ENCODE data around the gene MEFV. TPM values are rescaled to one million over a fixed set of nuclear protein-coding genes. Genes with fewer than 3 reads are reported as not detected.

MEFV gene
- total and polyA plus RNA-seq, 2 of the 13 experiments (the other 11 are each of a cell fraction or from before 2014, with no cell fraction given), result 0.22 TPM; not detected in 1

- no peak for TF ChIP-seq NFE2 (CRISPR knock-in tag; IDR thresholded peaks at IDR 0.05)
- no peak for TF ChIP-seq FOXA1 (IDR thresholded peaks at IDR 0.05)
- no peak for TF ChIP-seq FOXA1 (CRISPR knock-in tag; IDR thresholded peaks at IDR 0.05)
- no peak for TF ChIP-seq ZNF557 (CRISPR knock-in tag; IDR thresholded peaks at IDR 0.05)
- no peak for TF ChIP-seq KLF15 (CRISPR knock-in tag; IDR thresholded peaks at IDR 0.05; ENCODE audit: borderline replicate concordance)
- TF ChIP-seq HNRNPUL1 (IDR thresholded peaks at IDR 0.05; ENCODE audit: low read depth, low read length), result no peak
- TF ChIP-seq PBX2 (CRISPR knock-in tag; IDR thresholded peaks at IDR 0.05), result peak; percentile 98
- TF ChIP-seq NCOA2 (CRISPR knock-in tag; IDR thresholded peaks at IDR 0.05), result peak; percentile 30; the same call in 1 of the 2 replicates
- TF ChIP-seq HIC2 (CRISPR knock-in tag; IDR thresholded peaks at IDR 0.05; ENCODE audit: low read depth), result peak; percentile 67; the same call in 1 of the 2 replicates
- TF ChIP-seq HNRNPH1 (optimal IDR thresholded peaks at IDR 0.05; ENCODE audit: low read depth, low read length), result no peak
- TF ChIP-seq HNF4A (CRISPR knock-in tag; IDR thresholded peaks at IDR 0.05), result peak; percentile 5; the same call in 1 of the 2 replicates
- TF ChIP-seq KAT8 (CRISPR knock-in tag; IDR thresholded peaks at IDR 0.05), result peak; percentile 65
- TF ChIP-seq ZNF430 (CRISPR knock-in tag; IDR thresholded peaks at IDR 0.05), result no peak; the same call in 1 of the 2 replicates
- TF ChIP-seq SMAD9 (CRISPR knock-in tag; IDR thresholded peaks at IDR 0.05), result 0 out of 2 replicates have a peak, but pooled peaks have one; percentile 32
- TF ChIP-seq SOX6 (IDR thresholded peaks at IDR 0.05), result no peak
- TF ChIP-seq SOX6 (CRISPR knock-in tag; IDR thresholded peaks at IDR 0.05), result no peak
- TF ChIP-seq ZNF451 (CRISPR knock-in tag; IDR thresholded peaks at IDR 0.05), result no peak; the same call in 1 of the 2 replicates
- no peak for TF ChIP-seq GATAD2A (CRISPR knock-in tag; IDR thresholded peaks at IDR 0.05)
- no peak; the same call in 1 of the 2 replicates for TF ChIP-seq ZNF503 (CRISPR knock-in tag; IDR thresholded peaks at IDR 0.05)
- 0 out of 2 replicates have a peak, but pooled peaks have one; percentile 11 for TF ChIP-seq ZNF615 (CRISPR knock-in tag; IDR thresholded peaks at IDR 0.05; ENCODE audit: borderline replicate concordance)
- no peak for TF ChIP-seq SIN3B (IDR thresholded peaks at IDR 0.05; ENCODE audit: low read length)
- TF ChIP-seq SALL2 (CRISPR knock-in tag; IDR thresholded peaks at IDR 0.05), result peak; percentile 78; the same call in 1 of the 2 replicates
- no peak for TF ChIP-seq FOXJ3 (CRISPR knock-in tag; IDR thresholded peaks at IDR 0.05; ENCODE audit: borderline replicate concordance)
- no peak for TF ChIP-seq HDAC6 (IDR thresholded peaks at IDR 0.05; ENCODE audit: low read depth, low read length)
- no peak for TF ChIP-seq MLLT10 (CRISPR knock-in tag; IDR thresholded peaks at IDR 0.05)
- TF ChIP-seq SNAPC2 (CRISPR knock-in tag; IDR thresholded peaks at IDR 0.05), result 0 out of 2 replicates have a peak, but pooled peaks have one; percentile 10
Measured at GRCh38 chr16:3264137-3265036, 8.0 kb upstream of the MEFV start (continued).
